Measurements from ENCODE around the gene UACA. TPM values are rescaled to one million over a fixed set of nuclear protein-coding genes. Genes with fewer than 3 reads are reported as not detected.
A peak's percentile ranks its signal among the peaks of the same experiment; 100 is the strongest.

Gene UACA
- total RNA-seq, 6 experiments from 2014 or later = 119 to 309 (median 142) TPM

DNA sequence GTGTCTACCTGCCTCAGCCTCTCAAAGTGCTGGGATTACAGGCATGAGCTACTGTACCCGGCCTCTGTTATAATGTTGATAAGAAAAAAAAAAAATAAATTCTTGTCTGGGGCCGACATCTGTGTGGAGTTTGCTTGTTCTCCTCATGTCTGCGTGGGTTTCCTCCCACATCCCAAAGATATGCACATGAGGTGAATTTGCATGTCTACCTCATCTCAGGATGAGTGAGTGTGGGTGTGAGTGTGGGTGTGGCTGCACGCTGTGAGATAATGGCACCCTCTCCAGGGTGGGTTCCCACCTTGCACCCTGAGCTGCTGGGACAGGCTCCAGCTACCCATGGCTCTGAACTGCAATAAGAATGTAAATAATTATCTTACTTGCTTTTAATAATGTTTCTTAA is 25.9 kb upstream of the UACA start:
- Mint-ChIP-seq H3K36me3 (ENCODE audit: low read depth) (no peaks in the 10 kb centered on the region; the same call in 1 of the 2 replicates), H3K9me3 (no peaks in the 10 kb centered on the region), H3K4me1 (ENCODE audit: low read depth) (peaks cover 85% of the 10 kb centered on the region), H3K4me3 (peak overlapping the region; percentile 68), H3K27ac (peak overlapping the region; percentile 77), H3K27me3 (ENCODE audit: insufficient read depth) (no peaks in the 10 kb centered on the region; the same call in 1 of the 2 replicates)
- TF ChIP-seq, protein P1, sequence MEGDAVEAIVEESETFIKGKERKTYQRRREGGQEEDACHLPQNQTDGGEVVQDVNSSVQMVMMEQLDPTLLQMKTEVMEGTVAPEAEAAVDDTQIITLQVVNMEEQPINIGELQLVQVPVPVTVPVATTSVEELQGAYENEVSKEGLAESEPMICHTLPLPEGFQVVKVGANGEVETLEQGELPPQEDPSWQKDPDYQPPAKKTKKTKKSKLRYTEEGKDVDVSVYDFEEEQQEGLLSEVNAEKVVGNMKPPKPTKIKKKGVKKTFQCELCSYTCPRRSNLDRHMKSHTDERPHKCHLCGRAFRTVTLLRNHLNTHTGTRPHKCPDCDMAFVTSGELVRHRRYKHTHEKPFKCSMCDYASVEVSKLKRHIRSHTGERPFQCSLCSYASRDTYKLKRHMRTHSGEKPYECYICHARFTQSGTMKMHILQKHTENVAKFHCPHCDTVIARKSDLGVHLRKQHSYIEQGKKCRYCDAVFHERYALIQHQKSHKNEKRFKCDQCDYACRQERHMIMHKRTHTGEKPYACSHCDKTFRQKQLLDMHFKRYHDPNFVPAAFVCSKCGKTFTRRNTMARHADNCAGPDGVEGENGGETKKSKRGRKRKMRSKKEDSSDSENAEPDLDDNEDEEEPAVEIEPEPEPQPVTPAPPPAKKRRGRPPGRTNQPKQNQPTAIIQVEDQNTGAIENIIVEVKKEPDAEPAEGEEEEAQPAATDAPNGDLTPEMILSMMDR (IDR thresholded peaks at IDR 0.05) = peak; percentile 11; the same call in 1 of the 2 replicates
- DNase-seq = no peak

DNA sequence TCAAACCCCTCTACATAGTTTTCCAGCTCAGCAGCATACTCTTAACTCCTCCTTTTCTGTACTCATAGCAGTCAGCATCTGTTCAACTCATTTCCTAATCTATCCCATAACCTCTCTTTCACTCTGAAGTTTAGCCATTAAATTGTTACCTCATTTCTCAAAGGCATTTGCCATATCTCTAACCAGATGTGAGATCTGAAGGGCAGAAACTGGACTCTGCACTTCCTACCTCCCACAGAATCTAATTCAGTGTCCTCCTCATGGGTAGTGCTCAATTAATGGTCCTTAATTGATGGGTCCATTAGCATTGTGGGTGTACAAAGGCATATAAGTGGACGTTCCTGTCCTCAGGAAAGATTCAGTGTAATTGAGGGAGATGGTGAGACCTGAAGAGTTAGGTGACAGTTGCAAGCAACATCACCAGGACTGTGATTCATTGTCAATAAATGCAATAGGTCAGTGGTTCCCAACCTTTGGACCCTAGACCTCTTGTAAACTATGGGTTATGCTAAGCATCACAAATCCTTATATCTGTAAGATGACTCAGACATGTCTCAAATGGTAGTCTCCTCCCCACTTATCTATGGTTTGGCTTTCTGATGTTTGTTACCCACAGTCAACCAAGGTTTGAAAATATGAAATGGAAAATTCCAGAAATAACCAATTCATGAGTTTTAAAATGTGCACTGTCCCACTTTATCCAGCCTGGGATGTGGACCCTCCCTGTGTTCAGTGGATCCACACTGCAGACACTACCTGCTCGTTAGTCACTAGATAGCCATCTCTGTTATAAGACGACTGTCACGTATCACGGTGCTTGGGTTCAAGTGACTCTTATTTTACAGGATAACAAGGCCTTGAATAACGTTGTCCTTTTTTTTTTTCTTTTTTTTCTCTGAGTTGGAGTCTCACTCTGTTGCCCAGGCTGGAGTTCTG is 25.0 kb upstream of the UACA start:
- DNase-seq = peak; percentile 81
- TF ChIP-seq, protein P1 (IDR thresholded peaks at IDR 0.05) = no peak
- Mint-ChIP-seq H3K4me3 (peak overlapping the region; percentile 68), H3K4me1 (ENCODE audit: low read depth) (peaks cover 85% of the 10 kb centered on the region), H3K36me3 (ENCODE audit: low read depth) (no peaks in the 10 kb centered on the region; the same call in 1 of the 2 replicates), H3K27ac (peak overlapping the region; percentile 77), H3K9me3 (no peaks in the 10 kb centered on the region), H3K27me3 (ENCODE audit: insufficient read depth) (no peaks in the 10 kb centered on the region; the same call in 1 of the 2 replicates)

DNA sequence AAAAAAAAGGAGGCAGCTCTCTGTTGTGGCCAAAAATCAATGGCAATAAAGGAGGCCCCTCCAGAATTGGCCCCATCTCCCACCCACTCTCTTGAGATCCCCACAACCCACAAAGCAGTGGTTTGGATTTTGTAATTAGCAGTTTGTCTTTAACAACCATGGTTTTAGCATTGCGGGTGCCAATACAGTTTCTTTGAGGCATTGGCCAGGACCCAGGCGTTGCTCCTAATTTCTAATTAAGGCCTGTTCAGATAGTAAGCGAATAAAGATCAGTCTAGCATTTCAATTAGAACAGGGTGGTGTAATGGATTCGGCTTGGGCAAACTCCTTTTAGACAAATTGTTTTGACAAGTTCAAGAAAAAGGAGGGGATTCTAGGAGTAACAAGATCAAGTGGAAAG is 23.6 kb upstream of the UACA start:
- H3K9me3 Mint-ChIP-seq = no peaks in the 10 kb centered on the region
- no peak for DNase-seq
- no peak overlapping the region for H3K4me3 Mint-ChIP-seq
- no peaks in the 10 kb centered on the region; the same call in 1 of the 2 replicates for H3K27me3 Mint-ChIP-seq (ENCODE audit: insufficient read depth)
- no peaks in the 10 kb centered on the region; the same call in 1 of the 2 replicates for H3K36me3 Mint-ChIP-seq (ENCODE audit: low read depth)
- peaks cover 79% of the 10 kb centered on the region for H3K4me1 Mint-ChIP-seq (ENCODE audit: low read depth)
- TF ChIP-seq, protein P1 (IDR thresholded peaks at IDR 0.05) = no peak
- peak overlapping the region; percentile 66 for H3K27ac Mint-ChIP-seq

DNA sequence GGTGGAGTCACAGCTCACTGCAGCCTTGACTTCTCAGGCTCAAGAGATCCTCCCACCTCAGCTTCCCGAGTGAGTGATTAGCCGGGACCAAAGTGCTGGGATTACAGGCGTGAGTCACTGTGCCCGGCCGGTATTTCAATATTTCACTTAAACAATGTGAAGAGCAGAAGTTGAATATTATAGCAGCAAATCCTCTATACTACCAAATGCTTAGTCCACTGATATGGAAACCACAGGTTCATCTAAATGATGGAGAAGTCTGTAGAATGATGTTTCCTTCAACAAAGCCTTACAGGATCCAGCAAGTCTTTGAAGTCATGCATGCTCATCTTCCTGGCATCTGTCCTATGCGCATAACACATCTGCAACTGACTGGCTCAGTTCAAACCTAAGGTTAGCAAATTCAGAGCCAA is 20.3 kb upstream of the UACA start:
- Mint-ChIP-seq H3K36me3 (ENCODE audit: low read depth) (peaks cover 3% of the 10 kb centered on the region; the same call in 1 of the 2 replicates), H3K4me3 (peak overlapping the region; percentile 28), H3K27ac (peak overlapping the region; percentile 32), H3K27me3 (ENCODE audit: insufficient read depth) (no peaks in the 10 kb centered on the region), H3K4me1 (ENCODE audit: low read depth) (peaks cover 74% of the 10 kb centered on the region), H3K9me3 (no peaks in the 10 kb centered on the region)
- peak; percentile 65 for DNase-seq
- TF ChIP-seq, protein P1 (IDR thresholded peaks at IDR 0.05) = no peak

DNA sequence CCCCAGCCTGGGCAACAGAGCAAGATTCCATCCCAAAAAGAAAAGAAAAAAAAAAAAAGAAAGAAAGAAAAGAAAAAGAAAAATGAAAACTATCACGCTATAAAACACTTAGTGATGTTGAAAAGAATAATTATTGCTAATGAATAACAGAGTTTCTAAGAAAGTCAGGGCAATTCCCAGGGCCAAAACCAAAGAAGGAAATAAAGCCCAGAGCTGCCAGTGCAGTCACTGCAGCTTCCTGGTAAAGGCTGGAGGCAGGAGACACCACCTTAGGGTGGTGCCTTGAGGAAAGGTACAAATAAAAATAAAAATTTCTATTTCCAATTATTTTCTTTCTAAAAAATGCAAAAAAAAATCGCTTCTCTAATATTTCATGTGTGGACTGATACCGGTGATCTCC is 19.7 kb upstream of the UACA start:
- Mint-ChIP-seq H3K36me3 (ENCODE audit: low read depth) (peaks cover 3% of the 10 kb centered on the region; the same call in 1 of the 2 replicates), H3K4me3 (no peak overlapping the region; the same call in 1 of the 2 replicates), H3K9me3 (no peaks in the 10 kb centered on the region), H3K27ac (peak overlapping the region; percentile 32; the same call in 1 of the 2 replicates), H3K27me3 (ENCODE audit: insufficient read depth) (no peaks in the 10 kb centered on the region), H3K4me1 (ENCODE audit: low read depth) (peaks cover 74% of the 10 kb centered on the region)
- DNase-seq = no peak
- TF ChIP-seq, protein P1 (IDR thresholded peaks at IDR 0.05) = no peak
